Keratinocyte (primary cell): ENCODE measurements around the gene MCM3AP. TPM values are rescaled to one million over a fixed set of nuclear protein-coding genes. Genes with fewer than 3 reads are reported as not detected.

ENCODE experiments used
- DNase-seq: peaks from one replicate; pipeline ENCODE4 v3.0.0-alpha.2; 2011; ENCODE audit warnings: low read depth, missing footprints, low spot score
- FAIRE-seq: peaks from 2 replicates; lab custom pipeline; 2011; peaks lifted over from hg19 to GRCh38; lab: Jason Lieb, UNC
- H2AFZ ChIP-seq: 2 replicates; pipeline ENCODE4 v1.6.0; 2012; ENCODE audit warnings: low read length, control low read depth, inconsistent platforms; ENCODE audit not compliant: control insufficient read depth
- H3K27ac ChIP-seq: 2 replicates; pipeline ENCODE4 v1.5.1; 2011; ENCODE audit warnings: low read length; ENCODE audit not compliant: control insufficient read depth, insufficient read depth
- H3K27me3 ChIP-seq: 3 replicates; pipeline ENCODE4 v1.6.0; 2011; ENCODE audit warnings: low read length; ENCODE audit not compliant: control insufficient read depth, insufficient read depth; ENCODE audit errors: extremely low read depth
- H3K36me3 ChIP-seq, 2 experiments: 2 replicates in 1 of 2; 3 replicates in 1 of 2; pipeline ENCODE4 v1.5.1; 2011; ENCODE audit warnings: low read length in 2 of 2, mild to moderate bottlenecking in 1 of 2; ENCODE audit not compliant: control insufficient read depth in 2 of 2, insufficient read depth in 2 of 2; ENCODE audit errors: extremely low read depth in 1 of 2
- H3K4me1 ChIP-seq: 3 replicates; pipeline ENCODE4 v1.5.1; 2011; ENCODE audit warnings: low read length; ENCODE audit not compliant: control insufficient read depth, insufficient read depth; ENCODE audit errors: extremely low read depth
- H3K4me2 ChIP-seq: 3 replicates; pipeline ENCODE4 v1.6.0; 2011; ENCODE audit warnings: low read depth, low read length; ENCODE audit not compliant: control insufficient read depth, insufficient read depth; ENCODE audit errors: extremely low read depth
- H3K4me3 ChIP-seq, 3 experiments: fragments of 200-600 bp in 1 of 3; sonication (generic) in 1 of 3; 2 replicates in 2 of 3; 3 replicates in 1 of 3; pipeline ENCODE4 v1.5.1; 2011 to 2016; ENCODE audit warnings: low read length in 3 of 3, mild to moderate bottlenecking in 3 of 3, control low read depth in 2 of 3, inconsistent platforms in 1 of 3, low read depth in 1 of 3, mixed read lengths in 1 of 3, mixed run types in 1 of 3, moderate library complexity in 1 of 3; ENCODE audit not compliant: control insufficient read depth in 2 of 3, insufficient read depth in 2 of 3; ENCODE audit errors: extremely low read depth in 1 of 3
- H3K79me2 ChIP-seq: 2 replicates; pipeline ENCODE4 v1.6.0; 2012; ENCODE audit warnings: low read length; ENCODE audit not compliant: control insufficient read depth, insufficient read depth
- H3K9ac ChIP-seq: 3 replicates; pipeline ENCODE4 v1.6.0; 2011; ENCODE audit warnings: low read length; ENCODE audit not compliant: control insufficient read depth, insufficient read depth; ENCODE audit errors: extremely low read depth
- H3K9me1 ChIP-seq: 3 replicates; pipeline ENCODE4 v1.6.0; 2011; ENCODE audit warnings: low read length; ENCODE audit not compliant: control insufficient read depth, insufficient read depth; ENCODE audit errors: extremely low read depth
- H3K9me3 ChIP-seq: 2 replicates; pipeline ENCODE4 v1.5.1; 2012; ENCODE audit warnings: low read depth, low read length; ENCODE audit not compliant: control insufficient read depth
- H4K20me1 ChIP-seq: 3 replicates; pipeline ENCODE4 v1.6.0; 2011; ENCODE audit warnings: low read length; ENCODE audit not compliant: control insufficient read depth, insufficient read depth; ENCODE audit errors: extremely low read depth
- EZH2 ChIP-seq: IDR thresholded peaks from one replicate; pipeline ENCODE4 v1.6.1; 2012; ENCODE audit warnings: inconsistent platforms, mild to moderate bottlenecking, low read length, moderate library complexity
- dilution Hi-C: fragments of 300-500 bp; cut with MboI; formaldehyde crosslinking; loops from one replicate; pipeline ENCODE4 v1.7.0; 2020; ENCODE audit warnings: low sequenced_read_pairs; ENCODE audit not compliant: extremely low pct_ligation_motif_present
- polyA plus RNA-seq, 5 experiments: library from polyadenylated mRNA; depleted of rRNA in 3 of 5; stranded (reverse) in 3 of 5; stranded (forward) in 1 of 5; unstranded in 1 of 5; fragments of >200 nt; gene quantifications; 1 replicate in 1 of 5; 2 replicates in 3 of 5; 3 replicates in 1 of 5; pipeline versions ENCODE4 v1.2.1 to v1.2.3, GENCODE V29; 2011 to 2012; ENCODE audit warnings: missing spikeins in 2 of 5, low read depth in 1 of 5, low replicate concordance in 1 of 5
- TF ChIP-seq, protein P1 (sequence below), 3 experiments: IDR thresholded peaks in 1 of 3; conservative IDR thresholded peaks in 1 of 3; optimal IDR thresholded peaks in 1 of 3; 2 replicates in 2 of 3; 3 replicates in 1 of 3; pipeline versions ENCODE3 to v1.5.1; 2011; ENCODE audit warnings: low read length in 3 of 3, mild to moderate bottlenecking in 3 of 3, moderate library complexity in 2 of 3, control low read depth in 1 of 3, inconsistent platforms in 1 of 3; ENCODE audit not compliant: insufficient read depth in 2 of 3; ENCODE audit errors: extremely low read depth in 1 of 3

The MCM3AP gene
- polyA plus RNA-seq, 1 donor (not counting 4 experiments of a cell fraction or from before 2014, with no cell fraction given), result 34.3 TPM

DNA sequence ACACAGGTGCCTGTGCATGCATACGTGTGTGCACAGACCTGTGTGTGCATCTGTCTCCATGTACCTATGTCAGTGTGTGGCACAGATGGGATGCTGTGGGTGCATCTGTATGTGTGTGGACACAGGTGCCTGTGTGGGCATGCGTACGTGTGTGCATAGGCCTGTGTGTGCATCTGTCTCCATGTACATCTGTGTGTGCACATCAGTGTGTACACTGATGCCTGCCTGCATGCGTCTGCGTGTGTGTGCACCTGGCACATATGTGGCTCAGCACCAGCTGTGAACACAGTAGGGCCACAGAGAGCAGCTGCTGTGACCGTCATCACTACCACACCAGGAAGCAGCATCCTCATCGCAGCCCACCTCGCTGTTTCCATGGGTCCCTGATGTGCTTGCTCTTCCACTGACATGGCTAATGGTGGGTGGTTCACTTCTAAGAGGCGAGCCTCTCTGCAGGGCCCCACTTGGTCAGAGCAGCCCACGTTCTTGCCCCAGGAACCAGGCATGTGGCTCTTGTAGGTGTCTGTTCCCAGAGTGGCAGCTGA is 91.5 kb downstream of the MCM3AP start:
- no peak for FAIRE-seq
- Histone ChIP-seq H3K36me3 (peaks cover 57 to 66% of the 10 kb centered on the region in 2 experiments), H3K27ac (no peak overlapping the region), H3K79me2 (peaks cover 6% of the 10 kb centered on the region), H3K4me1 (peaks cover 17% of the 10 kb centered on the region), H3K4me2 (no peak overlapping the region), H3K9me1 (no peaks in the 10 kb centered on the region), H3K9ac (no peak overlapping the region), H3K27me3 (no peaks in the 10 kb centered on the region), H3K9me3 (no peaks in the 10 kb centered on the region), H3K4me3 (no peak overlapping the region), H4K20me1 (peaks cover 5% of the 10 kb centered on the region), H2AFZ (no peak overlapping the region)
- dilution Hi-C loops, result no loop called here
- no peak for DNase-seq
- TF ChIP-seq, protein P1, sequence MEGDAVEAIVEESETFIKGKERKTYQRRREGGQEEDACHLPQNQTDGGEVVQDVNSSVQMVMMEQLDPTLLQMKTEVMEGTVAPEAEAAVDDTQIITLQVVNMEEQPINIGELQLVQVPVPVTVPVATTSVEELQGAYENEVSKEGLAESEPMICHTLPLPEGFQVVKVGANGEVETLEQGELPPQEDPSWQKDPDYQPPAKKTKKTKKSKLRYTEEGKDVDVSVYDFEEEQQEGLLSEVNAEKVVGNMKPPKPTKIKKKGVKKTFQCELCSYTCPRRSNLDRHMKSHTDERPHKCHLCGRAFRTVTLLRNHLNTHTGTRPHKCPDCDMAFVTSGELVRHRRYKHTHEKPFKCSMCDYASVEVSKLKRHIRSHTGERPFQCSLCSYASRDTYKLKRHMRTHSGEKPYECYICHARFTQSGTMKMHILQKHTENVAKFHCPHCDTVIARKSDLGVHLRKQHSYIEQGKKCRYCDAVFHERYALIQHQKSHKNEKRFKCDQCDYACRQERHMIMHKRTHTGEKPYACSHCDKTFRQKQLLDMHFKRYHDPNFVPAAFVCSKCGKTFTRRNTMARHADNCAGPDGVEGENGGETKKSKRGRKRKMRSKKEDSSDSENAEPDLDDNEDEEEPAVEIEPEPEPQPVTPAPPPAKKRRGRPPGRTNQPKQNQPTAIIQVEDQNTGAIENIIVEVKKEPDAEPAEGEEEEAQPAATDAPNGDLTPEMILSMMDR (optimal IDR thresholded peaks at IDR 0.05 in 1 of 3, IDR thresholded peaks at IDR 0.05 in 1 of 3, conservative IDR thresholded peaks at IDR 0.05 in 1 of 3; ENCODE audit: extremely low read depth in 1 of 3, insufficient read depth in 2 of 3, low read length in 3 of 3), result no peak
- no peak for TF ChIP-seq EZH2

GRCh38 chr21:46191686-46192575 is 93.5 kb downstream of the MCM3AP start:
- Histone ChIP-seq H3K9ac (no peak overlapping the region), H3K36me3 (peaks cover 56 to 59% of the 10 kb centered on the region in 2 experiments), H3K79me2 (peaks cover 2% of the 10 kb centered on the region), H3K9me3 (no peaks in the 10 kb centered on the region), H3K27ac (no peak overlapping the region), H3K4me3 (no peak overlapping the region), H3K4me2 (no peak overlapping the region), H3K4me1 (peaks cover 23% of the 10 kb centered on the region), H4K20me1 (peaks cover 5% of the 10 kb centered on the region), H3K27me3 (no peaks in the 10 kb centered on the region), H2AFZ (no peak overlapping the region), H3K9me1 (no peaks in the 10 kb centered on the region)
- no peak for FAIRE-seq
- no peak for DNase-seq
- no peak for TF ChIP-seq EZH2
- dilution Hi-C loops, result no loop called here
